H1 (cell line): ENCODE data around the gene SHC3.

ENCODE experiments used
- POLR2A ChIP-seq, 2 experiments: IDR thresholded peaks; 1 replicate in 1 of 2; 2 replicates in 1 of 2; pipeline ENCODE4 v1.6.1; 2011; ENCODE audit warnings: low read depth in 2 of 2, low read length in 2 of 2, mild to moderate bottlenecking in 2 of 2; ENCODE audit errors: control extremely low read depth in 1 of 2
- TAF1 ChIP-seq: IDR thresholded peaks from 2 replicates; pipeline ENCODE4 v1.6.1; 2011; ENCODE audit warnings: mild to moderate bottlenecking, low read depth, low read length
- TF ChIP-seq, protein P1 (sequence below), 3 experiments: IDR thresholded peaks; 1 replicate in 2 of 3; 2 replicates in 1 of 3; pipeline versions ENCODE4 v1.5.1 to v1.6.1; 2011; ENCODE audit warnings: low read length in 3 of 3, mild to moderate bottlenecking in 3 of 3, inconsistent platforms in 2 of 3, low read depth in 1 of 3, moderate library complexity in 1 of 3; ENCODE audit not compliant: insufficient read depth in 1 of 3; ENCODE audit errors: control extremely low read depth in 1 of 3

DNA sequence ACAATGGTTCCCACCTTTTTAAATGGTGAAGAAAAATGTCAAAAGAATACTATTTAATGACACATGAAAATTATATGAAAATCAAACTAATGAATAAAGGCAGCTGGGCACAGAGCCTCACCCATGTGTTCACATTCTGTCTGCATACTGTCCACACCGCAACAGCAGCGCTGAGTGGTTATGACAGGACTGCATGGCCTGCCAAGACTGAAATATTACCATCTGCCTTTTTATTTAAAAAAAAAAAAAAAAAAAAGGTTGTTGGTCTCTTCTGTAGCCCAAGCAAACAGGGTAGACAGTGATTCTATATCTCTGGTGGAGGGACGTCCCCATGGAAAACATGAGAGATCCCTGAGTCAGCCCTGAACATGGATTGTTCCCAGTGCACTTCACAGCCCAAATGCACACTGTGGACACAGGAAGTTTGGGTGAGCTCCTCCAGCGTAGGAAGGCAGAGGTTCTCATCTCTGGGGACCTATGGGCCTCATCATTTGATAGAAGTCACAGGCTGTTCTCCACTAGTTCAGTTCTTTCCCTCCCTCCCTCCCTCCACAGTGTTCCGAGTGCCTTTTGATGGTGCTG is 44.9 kb upstream of the SHC3 start:
- no peak for TF ChIP-seq POLR2A (IDR thresholded peaks at IDR 0.05; ENCODE audit: control extremely low read depth in 1 of 2, low read depth in 2 of 2, low read length in 2 of 2)
- no peak for TF ChIP-seq TAF1
- TF ChIP-seq, protein P1, sequence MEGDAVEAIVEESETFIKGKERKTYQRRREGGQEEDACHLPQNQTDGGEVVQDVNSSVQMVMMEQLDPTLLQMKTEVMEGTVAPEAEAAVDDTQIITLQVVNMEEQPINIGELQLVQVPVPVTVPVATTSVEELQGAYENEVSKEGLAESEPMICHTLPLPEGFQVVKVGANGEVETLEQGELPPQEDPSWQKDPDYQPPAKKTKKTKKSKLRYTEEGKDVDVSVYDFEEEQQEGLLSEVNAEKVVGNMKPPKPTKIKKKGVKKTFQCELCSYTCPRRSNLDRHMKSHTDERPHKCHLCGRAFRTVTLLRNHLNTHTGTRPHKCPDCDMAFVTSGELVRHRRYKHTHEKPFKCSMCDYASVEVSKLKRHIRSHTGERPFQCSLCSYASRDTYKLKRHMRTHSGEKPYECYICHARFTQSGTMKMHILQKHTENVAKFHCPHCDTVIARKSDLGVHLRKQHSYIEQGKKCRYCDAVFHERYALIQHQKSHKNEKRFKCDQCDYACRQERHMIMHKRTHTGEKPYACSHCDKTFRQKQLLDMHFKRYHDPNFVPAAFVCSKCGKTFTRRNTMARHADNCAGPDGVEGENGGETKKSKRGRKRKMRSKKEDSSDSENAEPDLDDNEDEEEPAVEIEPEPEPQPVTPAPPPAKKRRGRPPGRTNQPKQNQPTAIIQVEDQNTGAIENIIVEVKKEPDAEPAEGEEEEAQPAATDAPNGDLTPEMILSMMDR (IDR thresholded peaks at IDR 0.05; ENCODE audit: control extremely low read depth in 1 of 3, insufficient read depth in 1 of 3, low read depth in 1 of 3, low read length in 3 of 3), result no peak
